ENCODE data around the gene MACROH2A1.

The MACROH2A1 gene

DNA sequence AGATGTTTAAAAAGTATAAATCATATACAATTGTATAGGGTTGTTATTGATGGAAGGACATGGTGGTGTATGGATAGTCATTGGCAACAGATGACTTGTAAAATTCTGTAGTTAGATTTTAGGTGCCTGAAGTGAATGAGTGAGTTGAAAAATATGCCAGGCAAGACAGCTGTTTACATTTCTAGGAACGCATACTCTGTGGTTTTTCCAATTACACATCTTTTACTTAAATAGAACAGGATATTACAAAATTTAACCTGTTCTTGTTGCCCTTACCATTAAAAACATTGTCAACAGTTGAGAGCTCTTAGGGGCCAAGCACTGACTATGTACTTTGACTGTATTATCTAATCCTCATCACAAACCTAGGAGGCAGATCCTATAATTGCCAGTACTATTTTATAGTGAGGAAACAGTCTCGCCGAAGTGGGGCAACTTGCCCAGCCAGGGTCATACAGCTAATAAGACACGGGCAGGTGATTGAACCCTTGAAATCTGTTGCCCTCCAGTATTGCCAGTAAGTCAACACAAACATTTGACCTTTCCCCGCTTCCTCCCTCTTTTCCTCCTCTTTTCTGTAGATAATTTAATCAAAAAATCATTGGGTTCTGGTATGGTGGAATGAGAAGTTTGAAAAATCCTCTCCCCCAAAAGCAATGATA lies 88.6 kb downstream of the MACROH2A1 start:
- DNase-seq, result no peak

DNA sequence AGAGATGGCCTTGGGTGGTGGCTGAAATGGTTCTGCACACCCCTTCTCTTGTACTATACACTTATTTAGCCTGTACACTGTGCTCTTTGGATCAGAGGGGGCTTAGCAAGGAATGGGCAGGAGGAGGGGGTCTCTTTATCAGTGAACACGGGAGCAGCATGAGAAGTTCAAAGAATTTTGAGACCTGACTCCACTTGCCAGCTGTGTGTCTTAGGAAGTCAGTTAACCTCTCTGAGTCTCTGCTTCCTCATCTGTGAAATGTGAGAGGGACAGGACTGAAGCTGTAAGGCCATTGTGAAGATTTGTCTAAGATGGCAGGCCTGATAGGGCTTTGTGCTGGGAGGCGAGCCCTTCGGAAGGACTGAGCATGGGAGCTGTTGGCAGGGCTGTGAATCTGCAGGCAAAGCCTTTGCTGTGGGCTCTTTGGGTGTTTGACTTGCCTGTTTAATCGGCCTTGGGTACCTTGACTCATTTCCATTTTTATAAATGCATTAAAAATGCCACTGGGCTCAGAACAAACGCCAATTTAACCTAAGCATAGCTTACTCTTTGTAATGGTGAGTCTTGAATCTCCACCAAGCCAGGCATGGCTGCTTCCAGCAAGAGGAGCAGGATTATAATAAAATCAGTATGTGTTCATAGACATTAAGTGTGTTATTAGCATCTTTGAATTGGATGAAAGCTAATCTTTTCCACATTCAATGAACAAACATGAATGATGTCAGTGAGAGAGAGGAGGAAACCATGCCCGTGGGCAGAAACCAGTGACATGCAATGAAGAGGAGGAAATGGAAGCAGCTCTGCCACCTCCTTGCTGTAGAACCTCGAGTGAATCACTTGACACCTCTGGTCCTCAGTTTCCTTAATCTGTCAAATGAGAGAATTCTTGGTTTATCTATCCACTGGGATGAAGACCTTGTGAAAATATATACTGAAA lies 89.4 kb downstream of the MACROH2A1 start:
- DNase-seq, result no peak

DNA sequence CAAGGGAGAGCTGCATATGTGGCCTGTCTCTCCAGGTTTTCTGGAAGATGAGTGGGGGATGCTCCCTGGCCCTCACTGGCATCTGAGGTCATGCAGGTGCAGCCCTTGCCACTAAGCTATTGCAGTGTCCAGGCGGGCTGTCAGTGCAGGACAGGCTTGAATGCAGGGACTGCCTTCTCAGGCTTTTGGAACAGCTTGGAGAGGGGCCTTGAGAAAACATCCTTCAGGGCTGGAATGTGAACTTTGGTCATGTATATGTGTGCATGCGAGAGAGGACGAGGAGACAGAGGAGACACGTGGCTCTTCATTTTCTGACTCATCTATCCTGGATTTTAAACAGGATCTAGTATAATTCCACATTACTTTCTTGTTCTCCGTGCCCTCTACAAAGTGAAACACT lies 90.3 kb downstream of the MACROH2A1 start:
- DNase-seq, result no peak

DNA sequence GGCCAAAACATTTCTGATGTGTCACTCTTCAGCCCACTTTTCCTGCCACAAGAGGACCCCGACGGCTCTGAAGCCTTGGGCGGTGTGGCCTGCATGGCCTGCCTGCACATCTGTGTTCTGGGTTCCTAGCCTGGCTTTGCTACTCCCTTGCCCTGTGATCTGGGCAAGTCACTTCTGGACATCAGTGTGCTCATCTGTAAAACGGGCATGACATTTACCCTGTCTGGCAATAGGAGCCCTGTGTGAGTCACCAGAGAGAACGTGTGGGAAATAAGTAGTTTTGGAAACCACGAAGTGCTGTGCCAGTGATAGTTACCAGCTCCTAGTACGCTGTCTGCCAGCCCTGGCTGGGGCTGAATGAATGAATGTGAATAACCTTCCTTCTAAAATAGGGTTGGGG lies 90.8 kb downstream of the MACROH2A1 start:
- no peak for DNase-seq

DNA sequence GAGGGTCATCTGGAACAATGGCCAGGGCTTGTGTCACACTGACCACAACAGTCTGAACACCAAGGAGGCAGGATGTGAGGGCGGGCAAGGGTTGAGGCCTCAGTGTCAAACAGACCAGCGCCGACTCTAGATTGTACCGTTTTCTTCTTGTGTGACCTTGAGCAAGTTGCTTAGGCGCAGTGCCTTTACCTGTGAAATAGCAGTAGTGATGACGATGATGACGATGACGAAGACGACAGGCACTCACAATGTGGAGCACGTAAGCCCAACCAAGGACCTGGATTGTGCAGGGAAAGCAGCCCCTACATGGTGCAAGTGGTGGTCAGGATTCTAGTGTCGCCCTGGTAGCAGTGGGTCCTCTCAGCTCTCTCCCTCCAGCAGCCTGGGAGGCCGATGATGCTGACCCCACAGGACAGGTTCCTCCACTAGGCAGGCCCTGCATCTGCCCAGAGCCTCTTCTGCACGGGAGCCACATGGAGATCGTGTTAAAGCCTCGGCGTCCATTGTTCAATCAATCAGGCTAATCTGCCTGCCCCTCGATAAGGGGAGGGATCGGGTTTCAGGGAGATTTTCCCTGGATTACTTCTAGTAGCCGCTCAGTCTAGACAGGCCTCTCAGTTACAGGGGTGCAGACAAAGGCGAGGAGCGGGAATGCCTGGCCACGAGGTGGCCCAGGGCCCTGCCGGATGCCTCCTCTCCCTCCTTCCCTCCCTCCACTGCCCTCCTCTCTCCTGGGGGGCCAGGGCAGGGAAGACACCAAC lies 91.7 kb downstream of the MACROH2A1 start:
- DNase-seq, result no peak

DNA sequence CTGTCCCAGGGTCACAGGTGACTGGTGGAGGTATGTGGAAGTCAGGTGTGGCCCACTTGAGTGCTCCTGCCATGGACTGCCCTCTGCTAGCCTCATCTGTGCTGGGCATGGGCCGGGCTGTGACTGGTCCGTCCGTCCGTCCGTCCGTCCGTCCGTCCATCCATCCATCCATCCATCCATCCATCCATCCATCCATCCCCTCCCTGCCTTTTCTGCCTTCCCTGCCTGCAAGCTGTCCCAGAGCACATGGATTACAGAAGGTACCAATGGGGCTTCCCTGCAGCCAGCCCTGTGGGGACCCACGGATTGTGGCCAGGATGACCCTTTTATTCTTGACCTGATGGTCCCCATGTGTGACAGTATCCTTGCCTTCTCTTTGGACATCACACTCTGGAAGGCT lies 92.5 kb downstream of the MACROH2A1 start:
- DNase-seq, result no peak

DNA sequence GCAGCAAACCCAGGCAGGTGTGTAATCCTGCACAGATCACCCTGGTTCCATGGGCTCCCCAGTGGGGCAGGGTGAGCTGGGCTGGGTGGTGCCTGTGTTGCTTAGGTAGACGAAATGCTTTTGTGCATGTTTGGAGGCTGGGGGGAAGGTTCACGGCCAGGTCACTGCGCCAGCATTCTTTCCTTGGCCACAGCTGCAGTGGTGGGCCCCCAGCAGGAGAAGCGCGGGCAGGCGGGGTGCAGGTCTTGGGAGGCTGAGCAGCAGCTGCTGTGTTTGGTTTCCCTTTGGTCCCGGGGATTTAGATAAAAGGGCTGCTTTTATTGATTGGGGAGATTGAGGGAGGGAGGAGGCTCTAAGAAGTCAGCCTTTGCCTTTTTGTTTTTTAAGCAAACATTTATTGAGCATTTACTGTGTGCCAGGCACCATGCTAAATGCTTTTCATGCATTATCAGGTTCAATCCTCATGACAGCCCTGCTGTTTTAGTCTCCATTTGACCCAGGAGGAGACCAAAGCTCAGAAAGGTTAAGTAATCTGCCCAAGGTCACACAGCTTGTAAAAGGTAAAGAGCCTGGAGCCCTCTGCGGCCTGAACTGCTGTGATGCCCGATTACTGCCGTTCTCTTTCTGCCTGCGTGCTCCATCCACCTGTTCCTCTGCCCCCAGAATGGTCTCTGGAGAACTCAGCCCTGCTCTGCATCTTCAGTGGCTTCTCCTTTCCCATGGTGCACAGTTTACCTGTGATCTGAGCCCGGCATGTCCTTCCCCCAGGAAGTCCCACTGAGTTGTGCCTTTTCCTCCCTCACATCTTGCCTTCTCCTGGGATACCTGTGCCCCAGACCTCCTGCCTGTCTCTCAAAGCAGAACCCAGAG lies 94.4 kb downstream of the MACROH2A1 start:
- DNase-seq, result no peak

DNA sequence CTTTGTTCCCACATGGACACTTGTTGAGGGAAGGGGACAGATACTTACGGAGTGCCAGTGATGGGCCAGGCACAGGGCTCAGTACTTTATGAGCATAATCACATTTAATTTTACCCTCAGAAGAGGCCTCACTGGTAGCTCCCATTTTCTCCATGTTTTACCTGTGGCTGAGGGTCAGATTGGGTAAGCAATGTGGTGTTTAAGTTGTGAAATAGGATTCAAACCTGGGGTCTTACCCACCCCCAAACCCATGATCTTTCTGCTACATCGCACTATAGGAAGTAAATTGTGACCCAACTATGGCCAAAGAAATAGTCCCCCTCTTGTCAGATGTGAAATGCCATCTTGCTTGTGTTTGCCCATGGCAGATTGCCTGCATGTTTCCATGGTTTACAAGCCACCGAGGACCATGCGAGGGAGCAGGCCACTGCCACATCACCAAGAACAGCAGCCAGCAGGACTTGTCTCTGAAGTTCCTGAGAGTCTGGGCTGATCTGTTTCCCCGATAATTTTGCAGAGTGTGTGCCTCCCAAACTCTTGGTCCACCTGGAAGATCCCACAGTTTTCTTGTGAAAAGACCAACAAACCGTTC lies 95.4 kb downstream of the MACROH2A1 start:
- DNase-seq, result no peak

DNA sequence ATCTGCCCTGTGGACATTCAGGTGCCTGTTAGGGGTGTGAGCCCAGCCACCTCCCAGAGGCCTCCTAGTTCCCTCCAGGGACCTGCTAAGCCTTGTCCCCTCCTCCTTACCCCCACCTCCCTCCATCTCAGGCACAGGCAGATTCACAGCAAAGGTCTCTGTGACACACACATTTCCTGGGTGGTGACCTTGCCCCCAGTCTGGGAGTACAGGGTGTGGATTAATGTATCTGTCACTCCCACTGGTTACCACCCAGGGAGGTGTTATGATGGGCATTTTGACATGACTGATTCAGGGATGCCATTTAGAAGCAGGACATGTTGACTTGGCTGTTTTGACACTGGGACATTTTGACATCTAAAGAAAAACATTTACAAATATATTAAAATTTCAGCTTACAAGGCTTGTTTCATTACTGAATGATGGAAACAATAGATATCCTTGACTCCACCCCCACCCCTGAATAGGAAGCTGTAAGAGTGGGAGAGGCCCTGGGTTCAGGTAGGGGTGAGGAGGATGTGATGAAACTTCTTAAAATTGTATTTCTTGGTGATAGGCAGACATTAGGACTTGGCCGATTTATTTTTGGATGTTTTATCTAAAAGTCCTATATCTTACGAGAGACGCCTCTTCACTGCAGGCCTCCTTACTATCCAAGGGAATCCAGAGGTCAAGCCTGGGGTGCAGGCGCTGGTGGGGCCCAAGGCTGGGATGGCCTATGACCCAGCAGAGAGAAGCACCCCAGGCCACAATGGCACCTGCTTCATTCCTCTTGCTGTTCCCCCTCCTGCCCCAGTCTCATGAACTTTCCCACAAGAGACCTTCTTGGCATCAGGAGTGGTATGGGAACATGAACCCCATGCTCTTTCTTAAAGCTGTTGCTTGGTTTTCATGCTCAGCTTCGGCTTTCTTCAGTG lies 101.9 kb downstream of the MACROH2A1 start:
- DNase-seq, result no peak

DNA sequence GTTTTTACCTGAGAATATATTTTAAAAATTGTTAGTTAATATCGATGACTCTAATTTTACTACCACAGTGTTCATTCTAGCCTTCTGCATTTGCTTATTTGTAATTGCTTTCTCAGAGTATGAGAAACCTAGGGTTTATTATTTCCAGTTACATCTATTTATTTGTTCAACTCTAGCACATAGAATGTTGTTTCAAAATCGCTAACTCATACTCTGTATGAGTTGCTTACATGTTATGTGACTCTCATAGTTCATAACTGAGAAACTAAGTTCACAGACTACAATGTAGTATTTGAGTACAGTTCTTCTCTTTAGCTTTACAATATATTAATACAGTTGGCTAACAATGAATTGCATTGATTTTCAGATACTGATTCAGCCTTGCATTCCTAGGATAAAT lies 103.2 kb downstream of the MACROH2A1 start:
- no peak for DNase-seq

DNA sequence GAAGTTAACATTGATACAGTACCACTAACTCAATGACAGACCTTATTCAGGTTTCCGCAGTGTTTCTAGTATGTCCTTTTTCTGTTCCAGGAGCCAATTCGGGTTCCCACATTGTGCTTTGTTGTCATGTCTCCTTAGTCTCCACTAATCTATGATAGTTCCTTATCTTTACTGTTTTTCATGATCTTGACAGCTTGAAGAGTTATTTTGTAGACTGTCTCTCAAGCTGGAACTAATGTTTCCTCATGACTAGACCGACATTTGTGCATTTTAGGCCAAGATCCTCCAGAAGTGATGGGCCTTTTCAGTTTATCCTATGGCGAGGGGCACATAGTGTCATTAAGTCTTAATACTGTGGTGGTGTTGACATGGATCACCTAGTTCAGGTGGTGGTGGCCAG lies 104.2 kb downstream of the MACROH2A1 start:
- DNase-seq, result no peak

DNA sequence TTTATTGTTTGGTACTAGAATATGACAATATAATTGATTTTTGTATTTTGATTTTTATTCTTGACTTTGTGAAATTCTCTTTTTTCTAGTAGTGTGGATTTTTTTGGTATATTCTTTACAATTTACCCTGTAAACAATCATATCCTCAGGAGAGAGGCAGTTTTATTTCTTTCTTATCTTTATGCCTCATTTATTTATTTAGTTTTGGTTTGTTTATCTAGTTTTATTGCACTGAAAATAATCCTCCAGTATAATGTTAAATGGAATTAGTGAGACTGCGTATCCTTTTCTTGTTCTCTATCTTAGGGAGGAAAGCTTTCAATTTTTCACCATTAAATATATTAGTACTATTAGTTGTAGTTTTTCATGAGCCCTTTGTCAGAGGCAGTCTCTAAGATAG lies 109.4 kb downstream of the MACROH2A1 start:
- no peak for DNase-seq

DNA sequence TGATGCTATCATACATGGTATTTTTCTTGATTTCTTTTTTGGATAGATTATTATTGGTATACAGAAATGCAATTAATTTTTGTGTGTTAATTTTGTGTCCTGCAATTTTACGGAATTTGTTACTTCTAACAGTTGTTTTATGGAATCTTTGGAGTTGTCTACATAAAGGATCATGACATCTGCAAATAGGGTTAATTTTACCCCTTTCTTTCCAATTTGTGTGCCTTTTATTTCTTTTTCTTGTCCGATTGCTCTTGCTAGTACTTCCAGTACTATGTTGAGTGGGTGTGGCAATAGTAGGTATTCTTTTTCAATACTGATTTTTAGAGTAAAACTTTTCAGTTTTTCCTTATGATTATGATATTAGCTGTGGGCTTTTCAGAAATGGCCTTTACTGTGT lies 111.5 kb downstream of the MACROH2A1 start:
- DNase-seq, result no peak
